SH-SY5Y (cell line): Measurements from ENCODE around the gene FGFR3.

Experiments
- GATA2 ChIP-seq: IDR thresholded peaks from 2 replicates; pipeline ENCODE4 v1.6.1; 2011; ENCODE audit warnings: mild to moderate bottlenecking, low read depth, low read length
- GATA3 ChIP-seq: IDR thresholded peaks from 2 replicates; pipeline ENCODE4 v1.6.1; 2011; ENCODE audit warnings: low read depth, mild to moderate bottlenecking, low read length, moderate library complexity

FGFR3 gene

DNA sequence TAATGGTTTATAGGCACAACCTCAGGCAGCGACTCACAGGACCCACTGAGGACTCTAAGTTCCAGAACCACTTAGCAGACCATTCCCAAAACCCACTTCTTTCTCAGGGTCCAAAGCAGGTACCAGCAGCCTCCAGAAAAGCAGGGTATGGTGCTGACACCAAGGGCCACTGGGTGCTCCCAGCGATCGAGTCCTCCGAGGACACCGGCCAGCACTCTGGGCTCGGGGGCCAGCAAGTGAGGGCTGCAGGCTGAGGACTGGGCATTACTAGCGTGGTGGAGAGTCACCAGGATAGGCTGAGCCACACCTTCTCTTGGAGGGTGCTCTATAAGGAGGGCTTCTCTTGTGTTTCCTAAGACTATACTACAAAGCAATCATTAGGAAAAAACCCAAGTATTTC lies 43.6 kb downstream of the FGFR3 start:
- no peak for TF ChIP-seq GATA3
- no peak for TF ChIP-seq GATA2

DNA sequence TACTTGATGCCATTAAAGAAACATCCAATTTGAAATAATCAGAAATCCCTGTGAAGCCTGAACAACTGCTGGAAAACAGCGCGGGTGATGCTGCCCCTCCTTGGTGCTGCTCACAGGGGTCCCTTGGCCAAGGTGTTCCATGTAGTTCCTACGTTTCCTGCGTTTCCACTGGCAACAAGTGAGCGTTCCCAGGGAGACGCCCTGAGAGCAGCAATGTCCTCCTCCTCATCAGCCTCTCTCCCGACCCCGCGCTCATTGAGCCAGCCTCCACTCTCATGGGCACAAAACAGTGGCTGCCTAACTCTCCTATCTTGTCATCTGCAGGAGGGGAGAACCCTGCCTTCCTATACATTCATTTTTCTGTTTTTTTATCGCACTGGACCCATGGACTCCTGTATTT lies 44.0 kb downstream of the FGFR3 start:
- TF ChIP-seq GATA3: no peak
- no peak for TF ChIP-seq GATA2

DNA sequence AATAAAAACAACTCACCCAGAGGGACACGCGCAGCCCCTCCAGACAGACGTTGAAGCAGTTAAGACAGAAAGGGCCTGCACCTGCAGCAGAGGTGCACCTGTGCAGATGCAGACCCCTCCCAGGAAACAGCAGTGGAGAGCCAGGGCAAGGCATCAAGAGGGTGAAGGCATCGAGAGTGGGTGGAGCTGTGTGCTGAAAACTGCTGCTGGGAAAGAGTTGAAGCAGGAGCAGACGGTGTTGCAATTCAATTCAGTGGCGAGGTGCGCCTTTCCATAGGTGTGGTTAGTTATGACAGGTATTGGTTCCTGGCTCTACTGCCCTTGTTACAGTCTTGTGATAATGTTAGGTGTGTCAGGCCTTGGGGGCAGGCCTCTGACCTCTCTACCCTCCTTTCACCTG lies 46.2 kb downstream of the FGFR3 start:
- TF ChIP-seq GATA3: no peak
- TF ChIP-seq GATA2: no peak

DNA sequence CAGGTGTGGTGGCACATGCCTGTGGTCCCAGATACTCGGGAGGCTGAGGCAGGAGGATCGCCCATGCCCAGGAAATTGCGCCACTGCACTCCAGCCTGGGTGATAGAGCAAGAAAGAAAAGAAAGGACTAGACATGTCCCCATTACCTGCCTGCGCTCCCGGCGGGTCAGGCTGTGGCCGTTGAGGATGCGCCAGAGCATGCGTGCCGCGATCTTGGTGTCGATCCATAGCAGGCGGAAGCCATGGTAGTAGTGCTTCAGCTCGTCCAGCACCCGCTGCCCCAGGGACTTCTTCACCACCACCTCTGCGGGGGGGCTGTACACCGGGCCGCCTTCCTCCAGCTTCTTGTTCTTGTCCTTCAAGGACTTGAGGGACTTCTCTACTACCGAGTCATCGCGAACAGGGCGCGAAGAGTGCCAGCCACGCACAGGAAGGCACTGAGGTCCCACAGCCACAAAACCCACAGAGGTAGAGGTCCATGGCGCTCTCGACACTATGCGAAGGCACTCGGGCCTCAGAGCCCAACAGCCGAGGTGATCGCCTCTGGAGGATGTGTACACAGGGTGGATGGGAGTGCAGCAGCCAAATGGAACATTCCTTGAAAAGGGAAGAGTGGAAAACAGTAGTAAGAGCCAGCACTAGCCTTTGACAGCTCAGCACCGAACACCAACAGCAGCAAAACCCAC lies 48.3 kb downstream of the FGFR3 start:
- no peak for TF ChIP-seq GATA3
- no peak for TF ChIP-seq GATA2

DNA sequence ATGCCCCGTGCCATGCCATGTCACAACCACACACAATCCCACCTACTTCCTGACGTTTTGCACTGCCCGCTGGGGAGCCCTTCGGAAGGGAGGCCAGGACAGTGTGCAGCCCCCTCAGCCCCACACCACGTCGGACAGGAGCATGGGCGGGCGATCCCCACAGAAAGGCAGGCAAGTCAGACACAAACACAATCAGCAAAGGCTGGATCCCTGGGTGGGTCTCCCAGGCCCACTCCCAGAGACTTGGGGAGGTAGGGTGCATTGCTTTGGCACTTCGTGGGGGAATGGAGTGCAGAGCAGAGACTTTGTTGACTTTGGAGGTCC lies 48.8 kb downstream of the FGFR3 start:
- TF ChIP-seq GATA3: no peak

DNA sequence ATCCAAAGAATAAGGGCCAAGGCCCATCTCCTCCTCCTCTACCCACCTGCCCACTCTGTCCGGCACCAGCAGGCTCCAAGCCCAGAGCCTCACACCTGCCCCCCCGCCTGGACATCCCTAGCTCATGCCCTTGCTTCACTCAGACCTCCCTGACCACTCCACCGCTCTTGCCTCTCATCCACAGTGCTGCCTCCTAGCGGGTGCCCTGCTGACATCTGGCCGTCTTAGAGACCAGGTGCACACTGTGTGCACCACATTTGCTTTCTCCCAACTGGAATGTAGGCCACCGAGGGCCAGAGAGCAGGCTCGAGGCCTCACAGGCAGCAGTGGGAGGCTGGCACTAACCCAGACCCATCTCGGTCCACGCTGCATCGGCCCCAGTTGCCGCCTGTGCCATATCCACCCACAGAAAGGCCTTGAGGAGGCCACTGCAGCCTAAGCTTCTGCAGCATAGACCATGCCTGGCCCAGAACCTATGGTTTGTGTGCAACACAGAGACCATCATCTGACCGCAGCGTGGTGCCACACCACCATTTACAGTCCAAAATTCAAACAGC lies 49.3 kb downstream of the FGFR3 start:
- TF ChIP-seq GATA3: no peak
- TF ChIP-seq GATA2: no peak

DNA sequence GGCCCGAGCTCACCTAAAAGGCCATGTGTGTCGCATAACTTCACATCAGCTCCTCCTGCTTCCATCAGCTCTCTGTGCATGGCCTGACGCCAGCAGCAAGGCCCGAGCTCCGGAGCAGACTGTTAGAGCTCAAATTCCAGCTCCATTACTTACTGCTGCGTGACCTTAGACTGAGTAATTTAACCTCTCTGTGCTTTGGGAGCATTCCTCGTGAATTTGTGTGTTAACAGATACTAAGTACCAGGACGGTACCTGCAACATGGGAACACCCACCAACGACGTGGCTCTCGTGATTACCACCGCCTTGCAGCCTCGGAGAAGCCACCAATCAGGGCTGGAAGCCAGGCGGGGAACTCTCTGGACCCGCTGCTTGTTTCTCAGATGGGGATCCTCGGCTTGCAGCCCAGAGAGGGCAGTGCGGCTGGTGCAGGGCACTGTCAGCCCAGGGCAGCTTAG lies 49.9 kb downstream of the FGFR3 start:
- TF ChIP-seq GATA2: no peak
- no peak for TF ChIP-seq GATA3

DNA sequence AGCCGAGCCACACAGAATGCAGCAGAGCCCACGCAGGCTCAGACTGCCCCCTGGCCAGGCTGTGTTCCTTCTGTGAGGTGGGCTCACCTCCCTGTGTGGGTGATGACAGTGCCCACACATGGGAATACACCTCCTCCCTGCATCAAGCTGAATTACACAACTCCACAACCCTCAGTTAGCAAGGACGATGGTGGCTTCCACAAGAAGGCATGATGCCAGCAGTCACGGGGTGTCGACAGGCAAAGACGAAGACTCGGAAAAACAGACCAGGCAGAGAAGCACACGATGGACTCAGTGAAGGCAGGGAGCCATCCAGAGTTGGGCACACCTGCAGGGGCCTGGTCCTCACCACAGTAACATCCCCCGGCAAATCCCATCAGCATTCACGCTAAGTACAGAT lies 50.8 kb downstream of the FGFR3 start:
- TF ChIP-seq GATA3 (no peak), GATA2 (no peak)

DNA sequence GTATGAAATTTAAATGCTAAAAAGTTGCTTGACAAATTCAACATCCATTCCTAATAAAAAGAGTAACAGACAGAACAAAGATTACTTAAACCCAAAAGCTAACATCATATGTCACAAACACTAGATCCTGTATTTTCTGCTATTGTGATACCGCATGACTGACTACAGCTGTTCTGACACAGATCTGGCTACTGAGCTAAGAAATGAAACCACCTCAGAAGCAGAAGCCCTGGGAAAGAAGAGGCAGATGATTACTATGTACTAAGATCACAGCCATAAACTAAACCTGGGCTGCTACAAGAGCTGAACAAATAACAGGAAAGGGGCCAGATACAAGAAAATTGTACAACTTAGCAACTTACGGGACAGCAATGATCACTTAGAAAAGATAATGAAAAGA lies 53.5 kb downstream of the FGFR3 start:
- TF ChIP-seq GATA3 (no peak), GATA2 (no peak)

DNA sequence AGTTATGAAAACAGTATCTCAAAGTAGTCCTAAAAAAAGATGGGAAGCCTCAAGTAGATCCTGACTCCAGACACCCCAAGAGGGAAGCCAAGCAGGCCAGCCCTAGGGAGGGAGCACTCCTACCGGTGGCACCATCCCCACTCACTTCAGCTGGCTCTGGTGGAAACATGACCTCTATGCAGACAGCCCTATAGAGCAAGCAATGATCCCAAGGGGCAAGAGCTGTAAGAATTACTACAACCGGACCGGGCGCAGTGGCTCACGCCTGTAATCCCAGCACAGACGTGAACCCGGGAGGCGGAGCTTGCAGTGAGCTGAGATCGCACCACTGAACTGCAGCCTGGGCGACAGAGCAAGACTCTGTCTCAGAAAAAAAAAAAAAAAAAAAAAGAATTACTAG lies 57.2 kb downstream of the FGFR3 start:
- TF ChIP-seq GATA3 (no peak), GATA2 (no peak)

DNA sequence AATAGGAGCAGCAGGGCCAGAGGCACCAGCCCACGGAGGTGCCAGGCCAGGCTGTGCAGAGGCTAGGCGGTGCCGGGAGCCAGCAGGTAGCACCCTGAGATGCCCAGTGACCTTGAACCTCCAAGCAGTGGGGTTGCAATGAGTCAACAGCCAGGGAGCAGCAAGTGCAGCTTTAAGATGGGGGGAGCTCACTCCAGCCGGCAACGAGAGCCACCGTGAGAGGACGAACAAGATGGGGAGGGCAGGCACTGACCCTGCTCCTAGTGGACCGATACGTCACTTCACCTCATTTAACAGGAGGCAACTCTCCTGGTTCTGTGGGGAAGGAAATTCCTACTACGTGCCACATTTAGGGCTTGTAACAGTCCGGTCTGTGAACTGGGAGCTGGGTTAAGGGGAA lies 58.1 kb downstream of the FGFR3 start:
- no peak for TF ChIP-seq GATA2
- TF ChIP-seq GATA3: no peak

DNA sequence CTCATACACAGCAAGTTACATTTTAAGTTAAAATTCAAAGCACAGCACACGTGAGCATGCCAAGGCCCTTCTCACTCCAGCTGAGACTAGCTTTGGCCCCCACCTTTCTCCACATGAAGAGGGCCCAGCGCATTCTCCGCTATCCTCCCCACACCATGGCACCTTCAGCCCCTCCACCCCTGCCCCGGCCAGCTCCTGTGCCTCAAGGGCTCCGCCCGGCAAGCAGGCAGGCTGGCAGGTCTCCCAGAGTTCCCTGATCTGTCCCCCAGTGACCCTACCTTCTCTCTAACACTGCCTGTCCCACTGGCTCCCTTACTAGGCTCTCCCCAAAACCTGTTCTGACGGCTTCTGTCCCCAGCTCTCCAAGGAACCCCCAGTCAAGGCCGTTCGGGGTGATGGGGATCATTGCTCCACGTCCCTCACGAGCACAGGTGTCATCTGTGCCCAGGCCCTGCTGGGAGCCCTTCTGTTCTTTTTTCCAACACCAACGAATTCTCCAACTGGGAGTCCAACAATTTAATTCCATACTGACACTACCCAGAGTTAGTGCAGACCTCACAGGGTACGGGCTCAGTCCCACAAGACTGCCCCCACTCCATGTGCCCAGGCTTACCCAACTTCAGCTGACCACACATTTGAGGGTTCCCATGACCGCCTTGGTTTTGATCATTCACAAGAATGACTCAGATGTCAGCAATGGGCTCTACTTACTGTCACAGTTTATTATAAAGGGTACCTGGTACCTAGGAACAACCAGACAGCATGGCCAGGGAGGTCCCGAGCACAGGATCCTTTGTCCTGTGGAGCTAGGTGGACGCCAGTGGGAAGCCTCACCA lies 58.7 kb downstream of the FGFR3 start:
- no peak for TF ChIP-seq GATA2
- TF ChIP-seq GATA3: no peak

DNA sequence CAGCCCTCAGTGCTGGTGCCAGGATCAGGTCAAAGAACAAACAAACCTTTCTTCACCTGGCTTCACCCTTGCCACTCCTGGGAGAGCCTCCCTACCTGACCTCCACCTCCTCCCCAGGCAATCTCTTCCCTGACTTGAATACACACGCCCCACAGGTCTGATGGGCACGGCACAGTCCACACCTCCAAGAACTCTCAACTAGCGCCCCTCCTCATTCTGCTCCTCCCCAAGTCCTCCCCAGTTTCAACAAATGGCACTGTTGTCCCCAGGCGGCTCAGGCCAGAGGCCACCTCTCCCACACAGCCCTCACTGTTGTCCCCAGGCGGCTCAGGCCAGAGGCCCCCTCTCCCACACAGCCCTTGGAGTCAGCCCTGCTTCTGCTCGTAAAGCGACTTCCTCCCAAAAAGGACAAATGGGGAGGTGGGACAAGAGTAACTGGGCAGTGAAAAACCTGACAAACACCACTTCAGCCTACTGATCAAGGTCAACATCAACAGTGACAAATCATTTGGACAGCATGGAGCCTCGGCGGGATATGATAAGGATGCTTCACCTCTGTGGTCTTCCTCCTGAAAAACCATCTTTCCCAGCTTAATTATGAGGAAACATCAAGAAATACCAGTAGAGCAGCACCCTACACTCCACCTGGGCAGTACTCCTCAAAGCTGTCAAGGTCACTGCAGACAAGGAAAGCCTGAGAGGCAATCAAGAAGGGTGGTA lies 60.0 kb downstream of the FGFR3 start:
- TF ChIP-seq GATA3 (no peak), GATA2 (no peak)

DNA sequence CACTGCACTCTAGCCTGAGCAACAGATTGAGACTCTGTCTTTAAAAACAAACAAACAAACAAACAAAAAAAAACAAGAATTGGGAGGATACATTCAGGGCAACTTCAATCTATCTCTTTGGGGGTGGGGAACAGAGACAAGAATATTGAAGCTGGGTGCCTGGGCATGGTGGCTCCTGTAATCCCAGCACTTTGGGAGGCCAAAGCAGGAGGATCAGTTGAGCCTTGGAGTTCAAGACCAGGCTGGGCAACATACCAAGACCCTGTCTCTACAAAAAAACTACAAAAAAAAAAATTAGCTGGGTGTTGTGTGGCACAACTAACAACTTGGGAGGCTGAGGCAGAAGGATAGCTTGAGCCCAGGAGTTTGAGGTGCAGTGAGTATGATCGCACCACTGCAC lies 61.7 kb downstream of the FGFR3 start:
- TF ChIP-seq GATA3 (no peak), GATA2 (no peak)
